ENCODE results near the gene EEF1E1.

EEF1E1 gene

DNA sequence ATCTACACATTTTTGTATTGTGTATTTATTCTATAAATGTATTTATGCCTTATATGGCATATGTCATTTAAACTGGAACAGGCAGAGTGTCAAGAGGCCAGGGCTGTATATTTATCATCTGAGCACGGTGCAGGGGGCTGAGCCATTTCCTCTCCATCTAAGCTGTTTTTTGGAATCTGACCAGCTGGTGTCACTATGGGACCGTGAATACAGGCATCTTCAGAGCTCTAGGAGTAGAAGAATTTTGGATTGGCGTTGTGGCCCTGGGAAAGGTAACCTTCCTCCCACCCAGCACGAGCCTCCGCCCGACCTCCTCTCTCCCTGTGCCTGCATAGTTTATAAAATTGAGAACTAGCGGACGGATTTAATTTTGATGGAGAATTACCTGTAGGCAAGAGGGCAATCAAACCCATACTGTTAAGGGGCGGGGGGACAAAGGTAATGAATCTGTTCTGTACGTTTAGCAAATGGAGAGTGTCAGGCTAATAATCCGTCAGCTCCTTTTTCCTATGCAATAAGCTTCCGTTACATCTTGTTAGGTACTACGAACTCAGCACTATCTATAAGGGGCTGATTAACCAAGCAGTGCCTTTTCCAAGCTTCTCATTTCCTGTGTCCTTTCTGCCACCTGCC, 29.0 kb upstream of the EEF1E1 start:
- TF ChIP-seq, protein P1, sequence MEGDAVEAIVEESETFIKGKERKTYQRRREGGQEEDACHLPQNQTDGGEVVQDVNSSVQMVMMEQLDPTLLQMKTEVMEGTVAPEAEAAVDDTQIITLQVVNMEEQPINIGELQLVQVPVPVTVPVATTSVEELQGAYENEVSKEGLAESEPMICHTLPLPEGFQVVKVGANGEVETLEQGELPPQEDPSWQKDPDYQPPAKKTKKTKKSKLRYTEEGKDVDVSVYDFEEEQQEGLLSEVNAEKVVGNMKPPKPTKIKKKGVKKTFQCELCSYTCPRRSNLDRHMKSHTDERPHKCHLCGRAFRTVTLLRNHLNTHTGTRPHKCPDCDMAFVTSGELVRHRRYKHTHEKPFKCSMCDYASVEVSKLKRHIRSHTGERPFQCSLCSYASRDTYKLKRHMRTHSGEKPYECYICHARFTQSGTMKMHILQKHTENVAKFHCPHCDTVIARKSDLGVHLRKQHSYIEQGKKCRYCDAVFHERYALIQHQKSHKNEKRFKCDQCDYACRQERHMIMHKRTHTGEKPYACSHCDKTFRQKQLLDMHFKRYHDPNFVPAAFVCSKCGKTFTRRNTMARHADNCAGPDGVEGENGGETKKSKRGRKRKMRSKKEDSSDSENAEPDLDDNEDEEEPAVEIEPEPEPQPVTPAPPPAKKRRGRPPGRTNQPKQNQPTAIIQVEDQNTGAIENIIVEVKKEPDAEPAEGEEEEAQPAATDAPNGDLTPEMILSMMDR (IDR thresholded peaks at IDR 0.05; ENCODE audit: extremely low read depth, missing control alignments) = peak; percentile 5
- DNase-seq (ENCODE audit: low spot score) = peak; percentile 36

DNA sequence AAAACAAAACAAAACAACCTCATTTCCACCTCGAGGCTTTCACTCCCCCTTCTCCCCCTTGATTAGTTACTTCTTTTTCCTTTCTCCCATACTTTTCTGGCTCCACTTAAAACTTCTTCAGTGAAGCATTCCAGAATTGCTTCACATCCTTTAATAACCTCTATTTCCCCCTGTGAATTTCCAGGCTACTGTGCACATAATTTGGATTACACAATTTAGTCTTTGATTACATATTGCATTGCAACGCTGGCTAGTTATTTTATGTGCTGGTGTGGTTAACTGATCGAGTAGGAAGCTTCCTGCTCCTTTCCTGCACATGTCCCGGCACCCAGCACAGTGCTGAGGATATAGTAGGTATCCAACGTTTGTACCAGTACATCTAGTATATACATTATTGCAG, 28.1 kb upstream of the EEF1E1 start:
- DNase-seq (ENCODE audit: low spot score) = no peak

DNA sequence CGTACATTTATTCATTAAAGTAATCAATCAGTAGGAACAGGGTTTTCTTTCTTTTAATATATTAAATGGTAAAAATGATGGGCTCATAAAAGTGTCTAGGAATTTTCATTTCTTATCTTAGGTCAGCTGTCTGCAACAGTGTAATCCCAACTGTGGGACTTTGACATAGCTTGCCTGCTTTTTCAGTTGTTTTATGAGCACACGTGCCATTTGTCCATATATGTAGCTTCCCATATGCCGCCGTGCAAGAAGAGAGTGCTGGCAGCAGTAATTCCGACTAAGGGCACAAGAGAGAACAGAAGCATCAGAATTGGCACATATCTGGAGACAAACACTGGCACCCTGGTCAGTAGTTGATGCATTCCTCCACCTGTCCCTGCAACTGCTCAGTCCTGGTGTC, 20.9 kb upstream of the EEF1E1 start:
- DNase-seq (ENCODE audit: low spot score) = no peak
- TF ChIP-seq, protein P1 (IDR thresholded peaks at IDR 0.05; ENCODE audit: extremely low read depth, missing control alignments) = no peak

More for the DNA sequence above, 28.1 kb upstream of the EEF1E1 start:
- TF ChIP-seq, protein P1 (IDR thresholded peaks at IDR 0.05; ENCODE audit: extremely low read depth, missing control alignments) = no peak

DNA sequence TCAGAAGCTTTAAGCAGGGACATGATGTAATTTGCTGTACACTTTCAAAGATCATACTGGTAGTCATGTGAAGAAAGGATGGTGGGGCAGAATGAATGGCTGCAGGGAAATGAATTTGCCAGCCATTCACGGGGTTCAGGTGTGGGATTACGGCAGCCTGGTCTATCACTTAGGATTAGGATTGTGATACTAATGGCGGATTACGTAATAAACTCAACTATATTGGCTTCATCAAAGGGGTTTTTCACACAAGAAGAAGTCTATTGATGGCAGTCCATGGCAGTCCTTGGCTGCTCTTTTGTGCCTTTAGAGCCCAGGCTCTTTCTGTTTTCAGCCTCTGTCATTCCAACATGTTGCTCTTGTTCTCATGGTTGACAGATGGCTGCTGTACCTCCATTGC, 12.6 kb upstream of the EEF1E1 start:
- DNase-seq (ENCODE audit: low spot score) = no peak
- TF ChIP-seq, protein P1 (IDR thresholded peaks at IDR 0.05; ENCODE audit: extremely low read depth, missing control alignments) = no peak

DNA sequence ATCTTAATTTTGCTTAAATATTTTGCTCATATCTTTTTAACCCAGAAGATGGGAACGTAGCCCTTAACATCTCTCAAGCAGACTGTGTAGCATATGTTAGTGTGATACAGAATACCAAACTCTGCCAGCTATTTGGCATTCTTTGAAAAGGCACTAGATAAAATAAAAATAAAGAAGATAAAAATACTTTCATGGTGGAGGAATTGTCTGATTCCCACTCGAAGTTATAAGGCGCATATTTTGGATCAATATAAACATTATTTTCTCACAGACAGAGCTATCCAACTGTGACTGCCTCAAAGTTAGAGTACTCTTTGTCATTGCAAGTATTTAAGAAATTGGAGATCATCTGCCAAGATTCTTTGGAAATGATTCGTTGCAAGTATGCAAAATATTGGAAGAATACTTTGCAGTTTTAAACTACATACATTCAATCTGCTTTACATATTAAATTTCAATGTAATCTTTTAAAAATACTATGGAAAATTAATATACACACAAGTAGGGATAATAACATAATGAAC, 10.8 kb upstream of the EEF1E1 start:
- TF ChIP-seq, protein P1 (IDR thresholded peaks at IDR 0.05; ENCODE audit: extremely low read depth, missing control alignments) = no peak
- no peak for DNase-seq (ENCODE audit: low spot score)

DNA sequence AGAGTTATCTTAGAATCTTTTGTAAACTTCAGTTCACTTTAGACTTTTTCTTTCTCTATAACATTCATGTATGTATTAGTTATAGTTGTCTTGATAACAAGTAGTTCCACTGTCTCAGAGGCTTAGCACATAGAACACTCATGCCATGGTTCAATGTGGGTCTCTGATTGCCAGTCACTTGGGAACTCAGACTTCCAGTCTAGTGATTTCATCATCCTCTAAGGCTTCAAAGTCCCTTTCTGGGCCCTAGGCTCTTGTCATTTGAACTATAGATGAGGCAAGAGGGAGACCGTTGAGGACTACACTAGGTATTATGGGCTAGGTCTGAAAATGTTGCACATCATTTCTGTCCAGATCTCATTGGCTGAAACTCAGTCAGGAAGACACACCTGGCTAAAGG, 8.4 kb upstream of the EEF1E1 start:
- no peak for DNase-seq (ENCODE audit: low spot score)
- TF ChIP-seq, protein P1 (IDR thresholded peaks at IDR 0.05; ENCODE audit: extremely low read depth, missing control alignments) = no peak

DNA sequence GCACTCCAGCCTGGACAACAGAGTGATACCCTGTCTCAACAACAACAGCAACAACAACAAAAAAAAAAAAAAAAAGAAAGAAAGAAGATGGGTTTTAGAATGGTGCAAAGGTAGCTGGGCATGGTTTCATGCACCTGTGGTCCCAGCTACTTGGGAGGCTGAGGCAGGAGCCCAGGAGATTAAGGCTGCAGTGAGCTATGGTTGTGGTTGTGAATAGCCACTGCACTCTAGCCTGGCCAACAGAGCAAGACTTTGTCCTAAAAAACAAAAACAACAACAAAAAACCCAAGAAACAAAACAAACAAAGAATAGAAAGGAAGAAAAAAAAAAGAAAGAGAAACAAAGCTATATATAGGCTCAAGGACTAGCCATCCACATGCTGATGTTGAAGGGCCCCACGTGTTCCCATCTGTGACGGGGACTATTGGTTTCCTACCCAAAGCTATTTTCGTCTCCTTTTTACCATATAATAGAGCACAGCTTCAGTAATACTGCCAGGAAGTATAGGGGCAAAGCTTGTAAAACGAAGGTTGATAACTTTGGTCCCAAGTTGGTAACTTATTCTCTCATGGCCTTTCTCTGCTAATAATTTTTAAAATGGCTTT, 7.9 kb upstream of the EEF1E1 start:
- DNase-seq (ENCODE audit: low spot score) = no peak
- TF ChIP-seq, protein P1 (IDR thresholded peaks at IDR 0.05; ENCODE audit: extremely low read depth, missing control alignments) = no peak
